SW 1271 (cell line): Measurements from ENCODE around the gene PROCA1.
A peak's percentile ranks its signal among the peaks of the same experiment; 100 is the strongest.

Source experiments
- DNase-seq, 2 experiments: peaks; one replicate each; lab custom pipeline; 2025; lab: John Stamatoyannopoulos, UW

The PROCA1 gene

GRCh38 chr17:28711723-28712031, at the start of gene PROCA1:
Gene PROCA1 (minus strand): TSS chr17:28711888. CDS start chr17:28711660, 228 bp downstream.
- DNase-seq = no peak

GRCh38 chr17:28760601-28761562, 49.2 kb upstream of the PROCA1 start:
- no peak for DNase-seq

- no peak for DNase-seq
These were observed 47.7 kb upstream of the PROCA1 start for GRCh38 chr17:28759256-28759865.

GRCh38 chr17:28758411-28759121, 46.9 kb upstream of the PROCA1 start:
- no peak for DNase-seq

GRCh38 chr17:28756049-28756804, 44.5 kb upstream of the PROCA1 start:
- DNase-seq = no peak

GRCh38 chr17:28755486-28755885, 43.8 kb upstream of the PROCA1 start:
- DNase-seq = no peak

GRCh38 chr17:28751600-28752366, 40.1 kb upstream of the PROCA1 start:
- DNase-seq = no peak

GRCh38 chr17:28750178-28751047, 38.7 kb upstream of the PROCA1 start:
- DNase-seq = peak; percentile 70 to 91

GRCh38 chr17:28749516-28750177, 38.0 kb upstream of the PROCA1 start:
- no peak for DNase-seq

- no peak for DNase-seq
These were observed 37.3 kb upstream of the PROCA1 start for GRCh38 chr17:28748852-28749515.

- no peak for DNase-seq
These were observed 36.4 kb upstream of the PROCA1 start for GRCh38 chr17:28747801-28748750.

- no peak for DNase-seq
These were observed 35.5 kb upstream of the PROCA1 start for GRCh38 chr17:28747051-28747691.

GRCh38 chr17:28746611-28747050, 34.9 kb upstream of the PROCA1 start:
- no peak for DNase-seq

GRCh38 chr17:28745786-28746411, 34.2 kb upstream of the PROCA1 start:
- DNase-seq = no peak

- no peak for DNase-seq
These were observed 33.5 kb upstream of the PROCA1 start for GRCh38 chr17:28744972-28745785.
